WTC11 (cell line): ENCODE results near the gene CAGE1. TPM values are rescaled to one million over a fixed set of nuclear protein-coding genes. Genes with fewer than 3 reads are reported as not detected.
"Not testable (repeated sequence)": the region's sequence is repeated elsewhere in the genome, so short reads cannot be mapped to it uniquely, and the experiment has no call there.

Source experiments
- ATAC-seq: fragments of 200-7000 bp; cut with Tn5 transposase; 2 replicates; pipeline ENCODE4 v1.10.0; 2021; ENCODE audit warnings: mild to moderate bottlenecking, moderate library complexity
- CTCF ChIA-PET: fragments of 300-600 bp; sonication (Branson Sonifier 250); formaldehyde crosslinking; loops from one replicate; lab custom pipeline; 2021; ENCODE audit warnings: antibody characterized with exemption; lab: Charles Lee
- POLR2A ChIA-PET: fragments of 350-600 bp; sonication (Branson Sonifier 250); formaldehyde crosslinking; loops from one replicate; lab custom pipeline; 2021; ENCODE audit warnings: antibody characterized with exemption; lab: Charles Lee
- DNase-seq: peaks from one replicate; pipeline ENCODE4 v3.0.0; 2021; ENCODE audit warnings: low spot score
- H3K27ac Mint-ChIP-seq: 2 replicates; pipeline ENCODE4 v1.8.0; 2021; ENCODE audit warnings: mixed read lengths
- H3K27me3 Mint-ChIP-seq: 2 replicates; pipeline ENCODE4 v1.8.0; 2021; ENCODE audit warnings: low read depth, mild to moderate bottlenecking, moderate library complexity, mixed read lengths
- H3K36me3 Mint-ChIP-seq: 2 replicates; pipeline ENCODE4 v1.8.0; 2021; ENCODE audit warnings: mixed read lengths
- H3K4me1 Mint-ChIP-seq: 2 replicates; pipeline ENCODE4 v1.8.0; 2022; ENCODE audit warnings: mixed read lengths
- H3K4me3 Mint-ChIP-seq: 2 replicates; pipeline ENCODE4 v1.8.0; 2021; ENCODE audit warnings: mild to moderate bottlenecking, moderate library complexity, mixed read lengths
- H3K9me3 Mint-ChIP-seq: 2 replicates; pipeline ENCODE4 v1.8.0; 2021; ENCODE audit warnings: mixed read lengths
- ELF4 ChIP-seq: sonication (generic); formaldehyde crosslinking; IDR thresholded peaks from 2 replicates; pipeline ENCODE4 v1.8.1; 2022; ENCODE audit warnings: low read depth, mild to moderate bottlenecking, moderate library complexity, missing genetic modification reagents
- EMX1 ChIP-seq: fragments of 250-450 bp; sonication (Bioruptor Pico); IDR thresholded peaks from 2 replicates; pipeline ENCODE4 v1.8.0; 2021; ENCODE audit warnings: mild to moderate bottlenecking
- JUN ChIP-seq: sonication (generic); formaldehyde crosslinking; IDR thresholded peaks from 2 replicates; pipeline ENCODE4 v1.8.0; 2023; ENCODE audit warnings: mild to moderate bottlenecking, missing genetic modification reagents
- NFE2L1 ChIP-seq: sonication (generic); formaldehyde crosslinking; IDR thresholded peaks from 2 replicates; pipeline ENCODE4 v1.8.1; 2023; ENCODE audit warnings: missing genetic modification reagents
- NFYB ChIP-seq: sonication (generic); formaldehyde crosslinking; conservative IDR thresholded peaks from 2 replicates; pipeline ENCODE4 v1.8.0; 2022; ENCODE audit warnings: low read depth, missing genetic modification reagents
- SP1 ChIP-seq: sonication (generic); formaldehyde crosslinking; conservative IDR thresholded peaks from 2 replicates; pipeline ENCODE4 v1.8.1; 2022; ENCODE audit warnings: missing genetic modification reagents
- TEAD1 ChIP-seq: sonication (generic); formaldehyde crosslinking; IDR thresholded peaks from 2 replicates; pipeline ENCODE4 v1.8.0; 2022; ENCODE audit warnings: mild to moderate bottlenecking, missing genetic modification reagents
- ZNF121 ChIP-seq: sonication (generic); formaldehyde crosslinking; IDR thresholded peaks from 2 replicates; pipeline ENCODE4 v1.8.0; 2023; ENCODE audit warnings: missing genetic modification reagents
- ZNF232 ChIP-seq: sonication (generic); formaldehyde crosslinking; IDR thresholded peaks from 2 replicates; pipeline ENCODE4 v1.8.0; 2022; ENCODE audit warnings: mild to moderate bottlenecking, missing genetic modification reagents
- total RNA-seq: library from RNA; stranded (reverse); gene quantifications from 3 replicates; pipeline ENCODE4 v1.2.3, GENCODE V29; 2021
- TF ChIP-seq, protein P1 (sequence below): sonication (generic); formaldehyde crosslinking; IDR thresholded peaks from 2 replicates; pipeline ENCODE4 v1.8.1; 2022; ENCODE audit warnings: low read depth, mild to moderate bottlenecking, moderate library complexity, missing genetic modification reagents, borderline replicate concordance
- TF ChIP-seq, protein P2 (sequence below): sonication (generic); formaldehyde crosslinking; IDR thresholded peaks from 2 replicates; pipeline ENCODE4 v1.8.1; 2022; ENCODE audit warnings: mild to moderate bottlenecking, missing genetic modification reagents, moderate library complexity, borderline replicate concordance
- TF ChIP-seq, protein P3 (sequence below): fragments of 200-600 bp; IDR thresholded peaks from 2 replicates; pipeline ENCODE4 v1.8.0; 2022; ENCODE audit warnings: antibody characterized with exemption
- TF ChIP-seq, protein P4 (sequence below): sonication (generic); formaldehyde crosslinking; IDR thresholded peaks from 2 replicates; pipeline ENCODE4 v1.8.1; 2023; ENCODE audit warnings: mild to moderate bottlenecking, missing genetic modification reagents

CAGE1 gene
- total RNA-seq, 1 experiment from 2014 or later, result 0.07 TPM

DNA sequence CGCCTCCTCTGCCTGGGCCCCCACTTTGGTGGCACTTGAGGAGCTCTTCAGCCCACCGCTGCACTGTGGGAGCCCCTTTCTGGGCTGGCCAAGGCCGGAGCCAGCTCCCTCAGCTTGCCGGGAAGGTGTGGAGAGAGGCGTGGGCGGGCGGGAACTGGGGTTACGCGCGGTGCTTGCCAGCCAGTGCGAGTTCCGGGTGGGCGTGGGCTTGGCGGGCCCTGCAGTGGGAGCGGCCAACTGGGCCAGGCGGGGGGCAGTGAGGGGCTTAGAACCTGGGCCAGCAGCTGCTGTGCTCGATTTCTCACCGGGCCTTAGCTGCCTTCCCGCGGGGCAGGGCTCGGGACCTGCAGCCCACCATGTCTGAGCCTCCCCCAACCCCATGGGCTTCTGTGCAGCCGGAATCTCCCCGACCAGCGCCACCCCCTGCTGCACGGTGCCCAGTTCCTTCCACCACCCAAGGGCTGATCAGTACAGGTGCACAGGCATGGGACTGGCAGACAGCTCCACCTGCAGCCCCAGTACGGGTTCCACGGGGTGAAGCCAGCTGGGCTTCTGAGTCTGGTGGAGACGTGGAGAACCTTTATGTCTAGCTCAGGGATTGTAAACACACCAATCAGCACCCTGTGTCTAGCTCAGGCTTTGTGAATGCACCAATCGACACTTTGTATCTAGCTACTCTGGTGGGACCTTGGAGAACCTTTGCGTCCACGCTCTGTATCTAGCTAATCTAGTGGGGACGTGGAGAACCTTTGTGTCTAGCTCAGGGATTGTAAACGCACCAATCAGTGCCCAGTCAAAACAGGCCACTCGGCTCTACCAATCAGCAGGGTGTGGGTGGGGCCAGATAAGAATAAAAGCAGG is 74.2 kb downstream of the CAGE1 start:
- Mint-ChIP-seq H3K4me1 (peaks cover 12% of the 10 kb centered on the region), H3K9me3 (peaks cover 10% of the 10 kb centered on the region)
- ChIA-PET POLR2A (interaction anchor here (0.6 kb wide), 1 partner anchor 56 kb away, joined by 3 read pairs; no protein-coding TSS in a partner anchor), CTCF (interaction anchor here (1.1 to 3.1 kb wide), 4 partner anchors 24 to 74 kb away, joined by 4 to 8 read pairs (median 6); partner anchors contain the start of genes CAGE1 and RIOK1)
- not testable (repeated sequence) for H3K36me3 Mint-ChIP-seq, H3K4me3 Mint-ChIP-seq, DNase-seq, H3K27ac Mint-ChIP-seq, H3K27me3 Mint-ChIP-seq, ATAC-seq
- peak; percentile 54 for TF ChIP-seq NFYB (CRISPR knock-in tag)

DNA sequence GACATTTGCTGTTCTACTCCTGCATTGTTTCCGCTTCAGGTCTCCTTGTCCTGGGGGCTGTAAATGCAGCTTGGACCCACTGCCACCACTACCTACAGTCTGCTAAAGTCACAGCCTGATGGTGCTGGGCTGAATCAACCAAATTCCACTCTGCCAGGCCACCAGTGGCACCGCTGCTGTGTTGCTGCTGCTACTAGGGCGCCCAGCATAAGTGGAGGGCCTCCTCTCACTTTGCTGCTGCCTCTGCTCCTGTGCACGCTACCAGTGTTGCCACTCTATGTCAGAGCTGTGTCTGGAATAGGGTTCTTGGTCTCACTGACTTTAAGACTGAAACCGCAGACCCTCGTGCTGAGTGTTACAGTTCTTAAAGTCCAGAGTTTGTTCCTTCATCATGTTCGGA is 75.1 kb downstream of the CAGE1 start:
- Mint-ChIP-seq H3K9me3 (peaks cover 10% of the 10 kb centered on the region), H3K4me3 (no peak overlapping the region), H3K4me1 (peaks cover 12% of the 10 kb centered on the region), H3K36me3 (peaks cover 9% of the 10 kb centered on the region), H3K27ac (no peak overlapping the region; the same call in 1 of the 2 replicates), H3K27me3 (no peaks in the 10 kb centered on the region; the same call in 1 of the 2 replicates)
- DNase-seq (no peak), ATAC-seq (no peak)
- ChIA-PET POLR2A (interaction anchor here (2.2 kb wide), 1 partner anchor 75 kb away, joined by 9 read pairs; the partner anchor contains the start of genes CAGE1 and RIOK1), CTCF (interaction anchor here (0.8 to 3.1 kb wide), 3 partner anchors 25 to 75 kb away, joined by 3 to 8 read pairs (median 6); partner anchors contain the start of genes CAGE1 and RIOK1)
- TF ChIP-seq EMX1 (CRISPR knock-in tag) (no peak), ELF4 (CRISPR knock-in tag) (no peak)
- TF ChIP-seq, protein P1, sequence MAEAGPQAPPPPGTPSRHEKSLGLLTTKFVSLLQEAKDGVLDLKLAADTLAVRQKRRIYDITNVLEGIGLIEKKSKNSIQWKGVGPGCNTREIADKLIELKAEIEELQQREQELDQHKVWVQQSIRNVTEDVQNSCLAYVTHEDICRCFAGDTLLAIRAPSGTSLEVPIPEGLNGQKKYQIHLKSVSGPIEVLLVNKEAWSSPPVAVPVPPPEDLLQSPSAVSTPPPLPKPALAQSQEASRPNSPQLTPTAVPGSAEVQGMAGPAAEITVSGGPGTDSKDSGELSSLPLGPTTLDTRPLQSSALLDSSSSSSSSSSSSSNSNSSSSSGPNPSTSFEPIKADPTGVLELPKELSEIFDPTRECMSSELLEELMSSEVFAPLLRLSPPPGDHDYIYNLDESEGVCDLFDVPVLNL (CRISPR knock-in tag), result no peak
- TF ChIP-seq, protein P2, sequence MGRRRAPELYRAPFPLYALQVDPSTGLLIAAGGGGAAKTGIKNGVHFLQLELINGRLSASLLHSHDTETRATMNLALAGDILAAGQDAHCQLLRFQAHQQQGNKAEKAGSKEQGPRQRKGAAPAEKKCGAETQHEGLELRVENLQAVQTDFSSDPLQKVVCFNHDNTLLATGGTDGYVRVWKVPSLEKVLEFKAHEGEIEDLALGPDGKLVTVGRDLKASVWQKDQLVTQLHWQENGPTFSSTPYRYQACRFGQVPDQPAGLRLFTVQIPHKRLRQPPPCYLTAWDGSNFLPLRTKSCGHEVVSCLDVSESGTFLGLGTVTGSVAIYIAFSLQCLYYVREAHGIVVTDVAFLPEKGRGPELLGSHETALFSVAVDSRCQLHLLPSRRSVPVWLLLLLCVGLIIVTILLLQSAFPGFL (CRISPR knock-in tag), result no peak

DNA sequence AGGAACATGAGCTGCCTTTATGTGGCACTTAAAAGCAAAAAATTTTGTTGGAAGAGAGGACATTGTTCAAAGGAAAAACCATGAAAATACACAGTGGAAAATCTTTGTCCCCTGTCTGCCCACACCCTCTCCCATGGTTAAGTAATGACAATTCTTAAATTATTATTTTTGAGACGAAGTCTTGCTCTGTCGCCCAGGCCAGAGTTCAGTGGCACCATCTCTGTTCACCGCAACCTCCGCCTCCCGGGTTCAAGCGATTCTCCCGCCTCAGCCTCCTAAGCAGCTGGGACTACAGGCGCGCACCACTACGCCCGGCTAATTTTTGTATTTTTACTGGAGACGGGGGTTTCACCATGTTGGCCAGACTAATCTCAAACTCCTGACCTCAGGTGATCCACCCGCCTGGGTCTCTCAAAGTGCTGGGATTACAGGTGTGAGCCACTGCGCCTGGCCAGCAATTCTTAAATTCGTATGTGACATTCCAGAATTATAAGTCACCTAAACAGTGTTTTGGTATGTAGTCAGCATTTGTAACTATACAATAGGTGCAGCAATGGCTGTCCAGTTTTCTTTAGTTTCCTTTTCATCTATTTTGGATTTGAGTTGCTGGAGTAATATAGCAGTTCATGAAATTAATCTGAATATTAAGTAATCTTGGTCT is 75.9 kb downstream of the CAGE1 start:
- H3K36me3 Mint-ChIP-seq, result peaks cover 17% of the 10 kb centered on the region
- ATAC-seq, result no peak
- CTCF ChIA-PET, result interaction anchor here (2.0 to 3.1 kb wide), 2 partner anchors 25 to 76 kb away, joined by 6 to 8 read pairs; partner anchors contain the start of genes CAGE1 and RIOK1
- peaks cover 10% of the 10 kb centered on the region for H3K9me3 Mint-ChIP-seq
- POLR2A ChIA-PET, result interaction anchor here (1.0 to 2.2 kb wide), 2 partner anchors 31 to 76 kb away, joined by 3 to 9 read pairs; partner anchors contain the start of genes CAGE1 and RIOK1
- H3K27ac Mint-ChIP-seq, result peak overlapping the region; percentile 82
- TF ChIP-seq, protein P3, sequence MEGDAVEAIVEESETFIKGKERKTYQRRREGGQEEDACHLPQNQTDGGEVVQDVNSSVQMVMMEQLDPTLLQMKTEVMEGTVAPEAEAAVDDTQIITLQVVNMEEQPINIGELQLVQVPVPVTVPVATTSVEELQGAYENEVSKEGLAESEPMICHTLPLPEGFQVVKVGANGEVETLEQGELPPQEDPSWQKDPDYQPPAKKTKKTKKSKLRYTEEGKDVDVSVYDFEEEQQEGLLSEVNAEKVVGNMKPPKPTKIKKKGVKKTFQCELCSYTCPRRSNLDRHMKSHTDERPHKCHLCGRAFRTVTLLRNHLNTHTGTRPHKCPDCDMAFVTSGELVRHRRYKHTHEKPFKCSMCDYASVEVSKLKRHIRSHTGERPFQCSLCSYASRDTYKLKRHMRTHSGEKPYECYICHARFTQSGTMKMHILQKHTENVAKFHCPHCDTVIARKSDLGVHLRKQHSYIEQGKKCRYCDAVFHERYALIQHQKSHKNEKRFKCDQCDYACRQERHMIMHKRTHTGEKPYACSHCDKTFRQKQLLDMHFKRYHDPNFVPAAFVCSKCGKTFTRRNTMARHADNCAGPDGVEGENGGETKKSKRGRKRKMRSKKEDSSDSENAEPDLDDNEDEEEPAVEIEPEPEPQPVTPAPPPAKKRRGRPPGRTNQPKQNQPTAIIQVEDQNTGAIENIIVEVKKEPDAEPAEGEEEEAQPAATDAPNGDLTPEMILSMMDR, result no peak
- TF ChIP-seq ZNF121 (CRISPR knock-in tag), result no peak
- TF ChIP-seq, protein P4, sequence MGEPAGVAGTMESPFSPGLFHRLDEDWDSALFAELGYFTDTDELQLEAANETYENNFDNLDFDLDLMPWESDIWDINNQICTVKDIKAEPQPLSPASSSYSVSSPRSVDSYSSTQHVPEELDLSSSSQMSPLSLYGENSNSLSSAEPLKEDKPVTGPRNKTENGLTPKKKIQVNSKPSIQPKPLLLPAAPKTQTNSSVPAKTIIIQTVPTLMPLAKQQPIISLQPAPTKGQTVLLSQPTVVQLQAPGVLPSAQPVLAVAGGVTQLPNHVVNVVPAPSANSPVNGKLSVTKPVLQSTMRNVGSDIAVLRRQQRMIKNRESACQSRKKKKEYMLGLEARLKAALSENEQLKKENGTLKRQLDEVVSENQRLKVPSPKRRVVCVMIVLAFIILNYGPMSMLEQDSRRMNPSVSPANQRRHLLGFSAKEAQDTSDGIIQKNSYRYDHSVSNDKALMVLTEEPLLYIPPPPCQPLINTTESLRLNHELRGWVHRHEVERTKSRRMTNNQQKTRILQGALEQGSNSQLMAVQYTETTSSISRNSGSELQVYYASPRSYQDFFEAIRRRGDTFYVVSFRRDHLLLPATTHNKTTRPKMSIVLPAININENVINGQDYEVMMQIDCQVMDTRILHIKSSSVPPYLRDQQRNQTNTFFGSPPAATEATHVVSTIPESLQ, result no peak
- no peak for TF ChIP-seq JUN
- no peak for TF ChIP-seq SP1 (CRISPR knock-in tag)
- no peak for TF ChIP-seq ZNF232 (CRISPR knock-in tag)
- no peak for TF ChIP-seq TEAD1 (CRISPR knock-in tag)
- no peak for TF ChIP-seq NFE2L1 (CRISPR knock-in tag)
- peaks cover 12% of the 10 kb centered on the region for H3K4me1 Mint-ChIP-seq
- H3K27me3 Mint-ChIP-seq, result no peaks in the 10 kb centered on the region; the same call in 1 of the 2 replicates
- DNase-seq, result no peak
- peak overlapping the region; percentile 94 for H3K4me3 Mint-ChIP-seq
